ENCODE results near the gene CEACAM8.
"Not testable (repeated sequence)": the region's sequence is repeated elsewhere in the genome, so short reads cannot be mapped to it uniquely, and the experiment has no call there.

DNA sequence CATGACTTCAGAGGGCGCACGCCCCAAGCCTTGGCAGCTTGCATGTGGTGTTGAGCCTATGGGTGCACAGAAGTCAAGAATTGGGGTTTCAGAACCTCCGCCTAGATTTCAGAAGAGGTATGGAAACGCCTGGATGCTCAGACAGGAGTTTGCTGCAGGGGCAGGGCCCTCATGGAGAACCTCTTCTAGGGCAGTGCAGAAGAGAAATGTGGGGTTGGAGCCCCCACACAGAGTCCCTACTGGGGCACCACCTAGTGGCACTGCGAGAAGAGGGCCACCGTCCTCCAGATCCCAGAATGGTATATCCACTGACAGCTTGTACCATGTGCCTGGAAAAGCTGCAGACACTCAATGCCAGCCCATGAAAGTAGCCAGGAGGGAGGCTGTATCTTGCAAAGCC lies 44.2 kb downstream of the CEACAM8 start:
- TF ChIP-seq EZH2phosphoT487 (IDR thresholded peaks at IDR 0.05; ENCODE audit: insufficient read depth, low read depth); EZH2 (IDR thresholded peaks at IDR 0.05; ENCODE audit: insufficient read depth, poor library complexity, severe bottlenecking): not testable (repeated sequence)

Measured in GM23248 (cell line).